Measurements from ENCODE around the gene WFDC12.
"Not testable (repeated sequence)": the region's sequence is repeated elsewhere in the genome, so short reads cannot be mapped to it uniquely, and the experiment has no call there.

WFDC12 gene

GRCh38 chr20:45154183-45154582 lies 29.9 kb upstream of the WFDC12 start:
- TF ChIP-seq, protein P1, sequence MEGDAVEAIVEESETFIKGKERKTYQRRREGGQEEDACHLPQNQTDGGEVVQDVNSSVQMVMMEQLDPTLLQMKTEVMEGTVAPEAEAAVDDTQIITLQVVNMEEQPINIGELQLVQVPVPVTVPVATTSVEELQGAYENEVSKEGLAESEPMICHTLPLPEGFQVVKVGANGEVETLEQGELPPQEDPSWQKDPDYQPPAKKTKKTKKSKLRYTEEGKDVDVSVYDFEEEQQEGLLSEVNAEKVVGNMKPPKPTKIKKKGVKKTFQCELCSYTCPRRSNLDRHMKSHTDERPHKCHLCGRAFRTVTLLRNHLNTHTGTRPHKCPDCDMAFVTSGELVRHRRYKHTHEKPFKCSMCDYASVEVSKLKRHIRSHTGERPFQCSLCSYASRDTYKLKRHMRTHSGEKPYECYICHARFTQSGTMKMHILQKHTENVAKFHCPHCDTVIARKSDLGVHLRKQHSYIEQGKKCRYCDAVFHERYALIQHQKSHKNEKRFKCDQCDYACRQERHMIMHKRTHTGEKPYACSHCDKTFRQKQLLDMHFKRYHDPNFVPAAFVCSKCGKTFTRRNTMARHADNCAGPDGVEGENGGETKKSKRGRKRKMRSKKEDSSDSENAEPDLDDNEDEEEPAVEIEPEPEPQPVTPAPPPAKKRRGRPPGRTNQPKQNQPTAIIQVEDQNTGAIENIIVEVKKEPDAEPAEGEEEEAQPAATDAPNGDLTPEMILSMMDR (IDR thresholded peaks at IDR 0.05; ENCODE audit: extremely low read depth, insufficient read depth, missing control alignments), result no peak
- DNase-seq (ENCODE audit: low spot score), result no peak
- in situ Hi-C loops (cut with MboI; ENCODE audit: low pct_unique_long_range_greater_than_20kb, low sequenced_read_pairs, unreplicated experiment), result no loop called here

- TF ChIP-seq, protein P1 (IDR thresholded peaks at IDR 0.05; ENCODE audit: extremely low read depth, insufficient read depth, missing control alignments), result no peak
- DNase-seq (ENCODE audit: low spot score), result no peak
- in situ Hi-C loops (cut with MboI; ENCODE audit: low pct_unique_long_range_greater_than_20kb, low sequenced_read_pairs, unreplicated experiment), result no loop called here
Observed at GRCh38 chr20:45153752-45154151, 29.5 kb upstream of the WFDC12 start.

DNA sequence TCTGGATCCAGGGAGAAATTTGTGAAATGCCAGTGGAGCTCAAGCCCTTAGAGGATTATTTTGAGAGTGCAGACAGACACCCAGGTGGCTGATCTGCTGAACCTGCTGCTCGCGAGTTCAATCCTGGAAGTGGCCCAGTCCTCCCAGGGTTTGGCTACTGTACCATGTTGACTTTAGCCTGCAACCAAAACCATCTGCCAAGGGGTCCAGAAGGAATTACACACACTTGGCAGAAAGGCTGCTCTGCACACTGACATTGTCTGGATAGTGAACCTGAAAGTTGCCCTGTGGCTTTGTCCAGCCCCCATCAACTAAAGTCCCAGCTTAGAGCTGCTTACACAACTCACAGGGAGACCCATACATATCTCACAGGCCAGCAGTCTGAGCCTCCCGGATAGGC lies 28.9 kb upstream of the WFDC12 start:
- in situ Hi-C loops (cut with MboI; ENCODE audit: low pct_unique_long_range_greater_than_20kb, low sequenced_read_pairs, unreplicated experiment), result no loop called here
- TF ChIP-seq, protein P1 (IDR thresholded peaks at IDR 0.05; ENCODE audit: extremely low read depth, insufficient read depth, missing control alignments), result no peak
- no peak for DNase-seq (ENCODE audit: low spot score)

- no peak for DNase-seq (ENCODE audit: low spot score)
- TF ChIP-seq, protein P1 (IDR thresholded peaks at IDR 0.05; ENCODE audit: extremely low read depth, insufficient read depth, missing control alignments), result no peak
- in situ Hi-C loops (cut with MboI; ENCODE audit: low pct_unique_long_range_greater_than_20kb, low sequenced_read_pairs, unreplicated experiment), result no loop called here
Observed at GRCh38 chr20:45152405-45152804, 28.1 kb upstream of the WFDC12 start.

- TF ChIP-seq, protein P1 (IDR thresholded peaks at IDR 0.05; ENCODE audit: extremely low read depth, insufficient read depth, missing control alignments), result no peak
- DNase-seq (ENCODE audit: low spot score), result no peak
- in situ Hi-C loops (cut with MboI; ENCODE audit: low pct_unique_long_range_greater_than_20kb, low sequenced_read_pairs, unreplicated experiment), result no loop called here
Observed at GRCh38 chr20:45149062-45149461, 24.8 kb upstream of the WFDC12 start.

DNA sequence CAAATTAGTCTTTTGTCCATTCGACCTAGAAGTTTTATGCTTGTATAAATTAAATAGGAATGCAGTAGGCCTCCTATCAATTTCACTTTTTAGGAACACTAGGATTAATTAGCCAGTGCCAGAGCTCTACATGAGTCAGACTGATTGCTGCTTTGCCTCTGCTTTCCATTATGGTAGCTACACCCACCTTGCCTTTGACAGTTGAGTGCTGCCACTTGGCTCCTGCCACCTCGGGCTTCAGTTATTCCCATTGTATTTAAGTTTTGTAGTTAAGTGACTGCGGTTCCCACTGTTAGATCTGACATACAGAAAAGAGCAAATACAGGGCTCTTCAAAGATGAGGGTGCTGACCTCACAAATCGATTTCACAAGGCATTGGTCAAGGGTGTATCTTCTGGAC lies 16.6 kb upstream of the WFDC12 start:
- in situ Hi-C loops (cut with MboI; ENCODE audit: low pct_unique_long_range_greater_than_20kb, low sequenced_read_pairs, unreplicated experiment), result no loop called here
- TF ChIP-seq, protein P1 (IDR thresholded peaks at IDR 0.05; ENCODE audit: extremely low read depth, insufficient read depth, missing control alignments), result no peak
- no peak for DNase-seq (ENCODE audit: low spot score)

DNA sequence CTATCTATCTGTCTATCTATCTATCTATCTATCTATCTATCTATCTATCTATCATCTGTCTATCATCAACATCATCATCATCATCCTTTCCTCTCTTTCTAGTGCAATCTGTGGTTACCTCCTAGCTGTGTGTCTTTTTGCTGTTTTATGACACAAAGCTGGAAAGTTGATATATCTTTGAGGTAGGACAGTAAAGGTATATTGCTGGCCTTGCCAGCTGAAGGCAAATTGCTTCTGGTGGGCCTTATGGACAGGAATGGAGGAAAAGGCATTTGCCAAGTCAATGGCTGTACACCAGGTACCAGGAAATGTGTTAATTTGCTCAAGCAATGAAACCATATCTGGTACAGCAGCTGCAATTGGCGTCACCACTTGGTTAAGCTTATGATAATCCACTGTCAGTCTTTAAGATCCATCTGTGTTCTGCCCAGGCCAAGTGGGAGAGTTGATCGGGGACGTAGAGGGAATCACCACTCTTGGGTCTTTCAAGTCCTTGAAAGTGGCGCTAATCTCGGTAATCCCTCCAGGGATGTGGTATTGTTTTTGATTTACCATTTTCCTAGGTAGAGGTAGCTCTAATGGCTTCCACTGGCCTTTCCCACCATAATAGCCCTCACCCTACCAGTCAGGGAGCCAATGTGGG lies 15.6 kb upstream of the WFDC12 start:
- in situ Hi-C loops (cut with MboI; ENCODE audit: low pct_unique_long_range_greater_than_20kb, low sequenced_read_pairs, unreplicated experiment); DNase-seq (ENCODE audit: low spot score): not testable (repeated sequence)

All from GM13977 (cell line).